ENCODE measurements around the gene SASS6. TPM values are rescaled to one million over a fixed set of nuclear protein-coding genes. Genes with fewer than 3 reads are reported as not detected.

The SASS6 gene
- total RNA-seq = 3.3 and 4.4 TPM in 2 replicates

GRCh38 chr1:100132566-100133477 is at the start of gene SASS6, which contains the start of gene TRMT13:
SASS6 (minus strand) TSS chr1:100132930; CDS start chr1:100132814, 116 bp downstream.
TRMT13 (plus strand) TSS chr1:100133163; CDS start chr1:100133169, 6 bp downstream.

GRCh38 chr1:100178091-100178490 is 45.4 kb upstream of the SASS6 start, which contains the start of gene LRRC39:
LRRC39 (minus strand) TSS chr1:100178256; CDS start chr1:100168516, 9,740 bp downstream.

Other genes with a start within 250 kb of the SASS6 start
- gene SLC35A3, start 162.9 kb downstream of the SASS6 start, total RNA-seq = 19.5 and 20.1 TPM in 2 replicates
- gene TRMT13, start 233 bp upstream of the SASS6 start, total RNA-seq = 4.6 and 7.4 TPM in 2 replicates
- gene LRRC39, start 45.3 kb upstream of the SASS6 start, total RNA-seq = not detected in 2 replicates
- 4.7 and 6.3 TPM in 2 replicates for gene DBT, start 116.9 kb upstream of the SASS6 start, total RNA-seq
- 25.3 and 28.6 TPM in 2 replicates for gene RTCA, start 133.3 kb upstream of the SASS6 start, total RNA-seq
- 2.8 and 3.4 TPM in 2 replicates for gene CDC14A, start 219.6 kb upstream of the SASS6 start, total RNA-seq

Data from airway epithelial cell (primary cell).